HepG2 (cell line): ENCODE results near the gene EPHA4. TPM values are rescaled to one million over a fixed set of nuclear protein-coding genes. Genes with fewer than 3 reads are reported as not detected.

Source experiments
- AGO2 ChIP-seq: fragments of 200-400 bp; formaldehyde crosslinking; optimal IDR thresholded peaks from 2 replicates; pipeline ENCODE3; 2017; ENCODE audit warnings: mild to moderate bottlenecking, low read depth, low read length, moderate library complexity
- CEBPG ChIP-seq: IDR thresholded peaks from 2 replicates; pipeline ENCODE4 v1.6.1; 2016
- CHD2 ChIP-seq: IDR thresholded peaks from 2 replicates; pipeline ENCODE4 v1.6.1; 2011; ENCODE audit warnings: low read depth, low read length, improper control_type of control experiment
- GPN1 ChIP-seq: sonication (generic); formaldehyde crosslinking; IDR thresholded peaks from 2 replicates; pipeline ENCODE4 v1.5.1; 2020; ENCODE audit warnings: missing genetic modification reagents, borderline replicate concordance
- JARID2 ChIP-seq: sonication (generic); formaldehyde crosslinking; IDR thresholded peaks from 2 replicates; pipeline ENCODE4 v1.8.1; 2023; ENCODE audit warnings: missing genetic modification reagents, inconsistent platforms; ENCODE audit not compliant: insufficient replicate concordance
- MYNN ChIP-seq: sonication (generic); formaldehyde crosslinking; IDR thresholded peaks from 2 replicates; pipeline ENCODE4 v1.4.0; 2020; ENCODE audit warnings: mild to moderate bottlenecking, low read depth, missing genetic modification reagents
- SAP130 ChIP-seq: IDR thresholded peaks from 2 replicates; pipeline ENCODE4 v1.6.1; 2016; ENCODE audit warnings: low read depth
- SIX4 ChIP-seq: sonication (generic); formaldehyde crosslinking; IDR thresholded peaks from 2 replicates; pipeline ENCODE4 v1.4.0; 2020; ENCODE audit warnings: missing genetic modification reagents
- SMYD3 ChIP-seq: sonication (generic); formaldehyde crosslinking; IDR thresholded peaks from 2 replicates; pipeline ENCODE4 v1.8.1; 2023; ENCODE audit warnings: mild to moderate bottlenecking, missing genetic modification reagents
- SNAPC4 ChIP-seq: sonication (generic); formaldehyde crosslinking; IDR thresholded peaks from 2 replicates; pipeline ENCODE4 v1.4.0; 2020; ENCODE audit warnings: mild to moderate bottlenecking, missing genetic modification reagents
- SSRP1 ChIP-seq: IDR thresholded peaks from 2 replicates; pipeline ENCODE4 v1.6.1; 2016; ENCODE audit warnings: control low read depth
- STAG1 ChIP-seq: sonication (generic); formaldehyde crosslinking; IDR thresholded peaks from 2 replicates; pipeline ENCODE4 v1.4.0; 2020; ENCODE audit warnings: missing genetic modification reagents
- SYNCRIP ChIP-seq: fragments of 200-400 bp; formaldehyde crosslinking; IDR thresholded peaks from 2 replicates; pipeline ENCODE4 v1.6.1; 2018; ENCODE audit warnings: mild to moderate bottlenecking, low read depth, low read length; ENCODE audit not compliant: insufficient read depth
- ZBTB21 ChIP-seq: sonication (generic); formaldehyde crosslinking; IDR thresholded peaks from 2 replicates; pipeline ENCODE4 v1.4.0; 2020; ENCODE audit warnings: missing genetic modification reagents
- ZBTB4 ChIP-seq: sonication (generic); formaldehyde crosslinking; IDR thresholded peaks from 2 replicates; pipeline ENCODE4 v1.4.0; 2020; ENCODE audit warnings: missing genetic modification reagents, mild to moderate bottlenecking, borderline replicate concordance
- ZMYM2 ChIP-seq: sonication (generic); formaldehyde crosslinking; IDR thresholded peaks from 2 replicates; pipeline ENCODE4 v1.8.0; 2022; ENCODE audit warnings: mild to moderate bottlenecking, missing genetic modification reagents
- ZNF331 ChIP-seq: sonication (generic); formaldehyde crosslinking; IDR thresholded peaks from 2 replicates; pipeline ENCODE4 v1.4.0; 2020; ENCODE audit warnings: missing genetic modification reagents
- ZNF350 ChIP-seq: sonication (generic); formaldehyde crosslinking; IDR thresholded peaks from 2 replicates; pipeline ENCODE4 v1.4.0; 2020; ENCODE audit warnings: mild to moderate bottlenecking, low read depth, missing genetic modification reagents, borderline replicate concordance
- ZNF7 ChIP-seq: IDR thresholded peaks from 2 replicates; pipeline ENCODE4 v1.6.1; 2016; ENCODE audit warnings: missing biosample characterization, missing genetic modification reagents
- ZNF724P ChIP-seq: sonication (generic); formaldehyde crosslinking; IDR thresholded peaks from 2 replicates; pipeline ENCODE4 v1.8.0; 2022; ENCODE audit warnings: missing genetic modification reagents, borderline replicate concordance
- ZNF792 ChIP-seq: IDR thresholded peaks from 2 replicates; pipeline ENCODE4 v1.6.1; 2016
- polyA plus RNA-seq, 8 experiments: library from polyadenylated mRNA; depleted of rRNA in 3 of 8; stranded (reverse) in 7 of 8; unstranded in 1 of 8; fragments of >200 nt; fragmentation: Illumina TruSeq in 4 of 8; extraction: Trizol in 4 of 8; gene quantifications; 2 replicates each; pipeline versions ENCODE4 v1.2.1 to v1.2.3, GENCODE V29; 2011 to 2016; ENCODE audit warnings: low read depth in 4 of 8, missing spikeins in 1 of 8, mixed read lengths in 1 of 8; ENCODE audit not compliant: insufficient read depth in 1 of 8
- total RNA-seq, 5 experiments: library from RNA; depleted of rRNA; stranded (reverse); fragments of >200 nt; fragmentation: Illumina TruSeq; extraction: Trizol; gene quantifications; 2 replicates each; pipeline ENCODE4 v1.2.3, GENCODE V29; 2016; ENCODE audit warnings: low read depth in 1 of 5

Gene EPHA4
- total and polyA plus RNA-seq, 2 of the 13 experiments (the other 11 are each of a cell fraction or from before 2014, with no cell fraction given) = not detected

- no peak for TF ChIP-seq SYNCRIP
- TF ChIP-seq ZNF331 (CRISPR knock-in tag) = peak; percentile 24; the same call in 1 of the 2 replicates
- no peak for TF ChIP-seq ZBTB21
- TF ChIP-seq AGO2 = no peak
- no peak for TF ChIP-seq ZNF7 (CRISPR knock-in tag)
- peak; percentile 74; the same call in 1 of the 2 replicates for TF ChIP-seq ZNF724P
- TF ChIP-seq ZNF350 = peak; percentile 65; the same call in 1 of the 2 replicates
- no peak for TF ChIP-seq SSRP1 (CRISPR knock-in tag)
- no peak for TF ChIP-seq SNAPC4 (CRISPR knock-in tag)
- no peak for TF ChIP-seq SAP130
- TF ChIP-seq JARID2 (CRISPR knock-in tag) = no peak
- peak; percentile 98 for TF ChIP-seq STAG1
- no peak for TF ChIP-seq SMYD3
- TF ChIP-seq MYNN (CRISPR knock-in tag) = no peak; the same call in 1 of the 2 replicates
- TF ChIP-seq GPN1 = no peak
- TF ChIP-seq ZBTB4 (CRISPR knock-in tag) = no peak
- TF ChIP-seq CEBPG (CRISPR knock-in tag) = no peak
- no peak for TF ChIP-seq CHD2
- no peak for TF ChIP-seq SIX4 (CRISPR knock-in tag)
- TF ChIP-seq ZNF792 = no peak
- TF ChIP-seq ZMYM2 (CRISPR knock-in tag) = no peak
These were observed 1.5 kb upstream of the EPHA4 start (continued) for GRCh38 chr2:221573430-221574230.
